ENCODE results near the gene GCKR. TPM values are rescaled to one million over a fixed set of nuclear protein-coding genes. Genes with fewer than 3 reads are reported as not detected.

The GCKR gene, protein sequence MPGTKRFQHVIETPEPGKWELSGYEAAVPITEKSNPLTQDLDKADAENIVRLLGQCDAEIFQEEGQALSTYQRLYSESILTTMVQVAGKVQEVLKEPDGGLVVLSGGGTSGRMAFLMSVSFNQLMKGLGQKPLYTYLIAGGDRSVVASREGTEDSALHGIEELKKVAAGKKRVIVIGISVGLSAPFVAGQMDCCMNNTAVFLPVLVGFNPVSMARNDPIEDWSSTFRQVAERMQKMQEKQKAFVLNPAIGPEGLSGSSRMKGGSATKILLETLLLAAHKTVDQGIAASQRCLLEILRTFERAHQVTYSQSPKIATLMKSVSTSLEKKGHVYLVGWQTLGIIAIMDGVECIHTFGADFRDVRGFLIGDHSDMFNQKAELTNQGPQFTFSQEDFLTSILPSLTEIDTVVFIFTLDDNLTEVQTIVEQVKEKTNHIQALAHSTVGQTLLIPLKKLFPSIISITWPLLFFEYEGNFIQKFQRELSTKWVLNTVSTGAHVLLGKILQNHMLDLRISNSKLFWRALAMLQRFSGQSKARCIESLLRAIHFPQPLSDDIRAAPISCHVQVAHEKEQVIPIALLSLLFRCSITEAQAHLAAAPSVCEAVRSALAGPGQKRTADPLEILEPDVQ
- 2.9 TPM for polyA plus RNA-seq
- long read RNA-seq, donor 1 = 0 reads
- long read RNA-seq, donor 2 = 0 reads
- long read RNA-seq, donor 3 = 0 reads
- long read RNA-seq, donor 4 = 0 reads
- long read RNA-seq, donor 5 = 0 reads
- long read RNA-seq, donor 6 = 0 reads
- long read RNA-seq, donor 7 = 0 reads
- long read RNA-seq, donor 8 = 0 reads
- long read RNA-seq, donor 9 = 0 reads
- long read RNA-seq, donor 10 = 0 reads
- long read RNA-seq, donor 11, partial matches to known transcripts = 0 of 1 reads
- long read RNA-seq, donor 11, other reads (novel, unspliced or antisense) = 0 of 1 reads

DNA sequence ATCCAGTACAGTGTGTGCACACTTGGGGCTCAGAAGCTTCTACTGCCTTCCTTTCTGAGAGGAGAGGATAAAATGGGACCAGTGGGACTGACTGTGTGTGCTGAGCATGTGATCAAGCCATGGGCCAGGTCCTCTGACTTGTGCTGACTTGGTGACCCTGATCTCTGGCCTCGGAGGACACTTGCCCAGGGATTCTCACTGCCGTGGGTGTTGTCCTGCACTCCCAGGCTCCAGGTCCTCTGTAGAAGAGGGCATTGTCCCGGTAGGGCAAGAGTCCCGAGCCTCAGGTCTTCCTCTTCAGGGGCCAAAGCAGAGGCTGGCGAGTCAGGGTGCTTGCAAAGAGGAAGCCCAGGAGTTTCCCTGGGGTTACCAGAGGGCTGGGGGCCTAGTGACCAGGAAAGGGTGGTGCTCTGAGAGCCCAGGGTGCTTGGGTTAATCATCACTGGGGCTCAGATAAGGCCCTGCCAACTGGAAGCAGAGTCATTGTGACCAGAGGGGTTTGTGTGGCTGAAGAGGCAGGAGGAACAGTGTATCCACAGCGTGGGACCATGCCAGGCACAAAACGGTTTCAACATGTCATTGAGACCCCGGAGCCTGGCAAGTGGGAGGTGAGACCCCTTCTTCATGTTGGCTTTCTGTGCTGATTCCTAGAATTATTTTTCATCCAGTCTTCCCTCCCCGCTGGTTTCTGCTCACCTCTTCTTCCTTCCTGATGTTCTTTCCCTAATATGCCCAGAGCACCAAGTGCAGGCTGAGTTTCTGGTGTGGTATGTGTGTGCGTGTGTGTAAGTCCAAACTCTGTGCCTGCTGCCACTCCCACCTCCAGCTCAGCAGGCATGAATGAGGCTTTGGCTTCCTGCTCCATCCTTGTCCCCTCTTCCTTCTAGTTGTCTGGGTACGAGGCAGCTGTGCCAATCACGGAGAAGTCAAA, at the start of gene GCKR:
Gene GCKR, plus strand, starts transcription at position 483 of the 931 bp plus-strand sequence. Its CDS starts 66 bp downstream, at position 549.
- peak; percentile 53 to 77 for DNase-seq
- H3K4me3 ChIP-seq (ENCODE audit: low read length) = no peak within 1 kb of the TSS
- H3K27me3 ChIP-seq (ENCODE audit: control insufficient read depth, insufficient read depth, low read length) = peaks cover 41% of the 10 kb centered on the region
- no peaks in the 10 kb centered on the region for H3K9me3 ChIP-seq (ENCODE audit: control insufficient read depth, low read depth, low read length)
- WGBS (ENCODE audit: insufficient coverage, low lambda C conversion rate) = no CpG with 5 or more reads among the region's 12 CpGs
- H3K27ac ChIP-seq (ENCODE audit: low read length) = peak within 1 kb of the TSS; percentile 16
- peaks cover 12% of the 10 kb centered on the region for H3K4me1 ChIP-seq (ENCODE audit: control insufficient read depth, insufficient read depth, low read length)
- H3K36me3 ChIP-seq (ENCODE audit: control insufficient read depth, insufficient read depth, low read length) = no peaks in the 10 kb centered on the region

DNA sequence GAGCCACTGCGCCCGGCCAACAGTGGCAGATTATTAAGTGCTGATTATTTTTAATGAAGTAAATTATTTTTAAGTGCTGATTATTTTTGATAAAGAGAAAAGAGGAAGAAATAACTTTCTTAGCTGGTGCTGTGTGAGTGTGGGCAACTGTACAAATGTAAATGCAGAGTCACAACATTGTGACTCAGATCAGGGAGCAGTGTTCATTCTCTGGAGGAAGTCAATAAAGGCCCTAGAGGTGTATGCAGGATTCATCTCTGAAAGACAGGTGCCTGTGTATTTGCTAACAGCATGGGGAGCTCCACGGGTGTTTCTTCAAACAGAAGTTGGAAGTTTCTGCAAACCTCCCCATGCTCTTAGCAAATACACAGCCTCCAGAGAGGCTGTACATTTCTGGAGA, 48.3 kb upstream of the GCKR start:
- no CpG with 5 or more reads among the region's 3 CpGs for WGBS (ENCODE audit: insufficient coverage, low lambda C conversion rate)

DNA sequence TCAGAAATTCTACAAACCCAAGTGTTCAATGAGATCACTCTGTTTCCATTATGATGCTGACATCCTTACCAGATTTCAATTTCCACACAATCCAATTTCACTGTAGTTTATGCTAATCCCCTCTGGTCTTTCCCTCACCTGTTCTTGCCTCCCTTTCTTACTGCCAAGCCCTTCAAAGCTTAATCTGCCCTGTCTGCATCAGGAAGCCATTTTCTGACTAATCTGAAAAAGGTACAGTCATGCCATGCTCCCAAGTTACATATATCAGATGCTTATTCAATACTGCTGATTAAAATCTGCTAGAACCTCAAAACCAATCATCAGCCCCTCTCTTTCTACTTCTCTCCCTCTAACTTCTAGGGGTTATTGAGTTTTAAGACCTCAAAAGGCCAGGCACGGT, 45.5 kb upstream of the GCKR start:
- H3K27ac ChIP-seq (ENCODE audit: low read length) = no peak overlapping the region
- no peaks in the 10 kb centered on the region for H3K9me3 ChIP-seq (ENCODE audit: control insufficient read depth, low read depth, low read length)
- DNase-seq = no peak
- H3K27me3 ChIP-seq (ENCODE audit: control insufficient read depth, insufficient read depth, low read length) = no peaks in the 10 kb centered on the region
- no peak overlapping the region for H3K4me3 ChIP-seq (ENCODE audit: low read length)
- peaks cover 52% of the 10 kb centered on the region for H3K36me3 ChIP-seq (ENCODE audit: control insufficient read depth, insufficient read depth, low read length)
- no CpG with 5 or more reads among the region's 1 CpG for WGBS (ENCODE audit: insufficient coverage, low lambda C conversion rate)
- H3K4me1 ChIP-seq (ENCODE audit: control insufficient read depth, insufficient read depth, low read length) = peaks cover 3% of the 10 kb centered on the region

More for the DNA sequence above, 48.3 kb upstream of the GCKR start:
- H3K9me3 ChIP-seq (ENCODE audit: control insufficient read depth, low read depth, low read length) = no peaks in the 10 kb centered on the region
- no peaks in the 10 kb centered on the region for H3K27me3 ChIP-seq (ENCODE audit: control insufficient read depth, insufficient read depth, low read length)
- H3K4me3 ChIP-seq (ENCODE audit: low read length) = no peak overlapping the region
- H3K36me3 ChIP-seq (ENCODE audit: control insufficient read depth, insufficient read depth, low read length) = peaks cover 39% of the 10 kb centered on the region
- peaks cover 12% of the 10 kb centered on the region for H3K4me1 ChIP-seq (ENCODE audit: control insufficient read depth, insufficient read depth, low read length)
- DNase-seq = no peak
- H3K27ac ChIP-seq (ENCODE audit: low read length) = no peak overlapping the region

DNA sequence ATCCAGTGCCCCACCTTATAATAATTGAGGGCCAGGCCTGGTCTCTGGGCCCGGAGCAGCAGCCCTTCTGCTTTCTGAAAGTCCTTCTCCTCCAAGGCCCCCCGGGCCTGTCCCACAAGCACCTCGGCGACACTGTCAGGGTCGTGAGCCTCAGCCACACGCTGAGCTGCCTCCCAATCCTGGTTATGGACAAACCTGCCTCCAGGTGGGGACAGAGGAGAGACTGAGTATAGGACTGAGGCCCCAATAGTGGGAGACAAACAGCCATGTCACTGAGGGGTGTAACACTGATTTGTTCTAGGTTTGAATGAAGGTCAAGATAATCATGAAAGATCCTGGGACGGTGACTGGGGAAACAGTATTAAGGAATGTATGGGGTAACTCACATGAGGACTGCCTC, 42.7 kb upstream of the GCKR start:
- DNase-seq = no peak
- no peak overlapping the region for H3K27ac ChIP-seq (ENCODE audit: low read length)
- no peak overlapping the region for H3K4me3 ChIP-seq (ENCODE audit: low read length)
- no peaks in the 10 kb centered on the region for H3K27me3 ChIP-seq (ENCODE audit: control insufficient read depth, insufficient read depth, low read length)
- peaks cover 59% of the 10 kb centered on the region for H3K36me3 ChIP-seq (ENCODE audit: control insufficient read depth, insufficient read depth, low read length)
- WGBS (ENCODE audit: insufficient coverage, low lambda C conversion rate) = no CpG with 5 or more reads among the region's 7 CpGs
- no peaks in the 10 kb centered on the region for H3K9me3 ChIP-seq (ENCODE audit: control insufficient read depth, low read depth, low read length)
- H3K4me1 ChIP-seq (ENCODE audit: control insufficient read depth, insufficient read depth, low read length) = no peaks in the 10 kb centered on the region

DNA sequence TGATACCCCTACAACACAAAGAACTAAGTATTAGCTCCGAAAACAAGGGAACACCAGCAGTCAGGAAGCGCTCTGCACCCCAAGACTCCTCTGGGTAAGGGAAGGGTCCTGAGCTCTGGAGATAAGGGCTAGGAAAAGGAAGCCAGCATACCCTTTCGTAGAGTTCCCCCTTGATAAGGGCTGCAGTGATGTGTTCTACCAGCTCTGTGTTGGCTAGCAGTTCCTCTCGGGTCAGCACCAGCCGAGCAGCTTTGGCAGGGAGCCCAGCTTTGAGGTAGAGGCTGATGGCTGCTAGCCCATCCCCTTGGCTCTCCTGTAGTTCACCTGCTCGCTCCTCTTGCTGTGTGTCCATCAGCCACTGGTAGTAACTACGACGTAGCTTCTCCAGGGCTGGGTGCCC, 35.5 kb upstream of the GCKR start:
- WGBS (ENCODE audit: insufficient coverage, low lambda C conversion rate) = no CpG with 5 or more reads among the region's 8 CpGs
- no peak for DNase-seq
- Histone ChIP-seq H3K9me3 (ENCODE audit: control insufficient read depth, low read depth, low read length) (no peaks in the 10 kb centered on the region), H3K27ac (ENCODE audit: low read length) (no peak overlapping the region), H3K4me1 (ENCODE audit: control insufficient read depth, insufficient read depth, low read length) (no peaks in the 10 kb centered on the region), H3K36me3 (ENCODE audit: control insufficient read depth, insufficient read depth, low read length) (peaks cover 34% of the 10 kb centered on the region), H3K27me3 (ENCODE audit: control insufficient read depth, insufficient read depth, low read length) (no peaks in the 10 kb centered on the region), H3K4me3 (ENCODE audit: low read length) (no peak overlapping the region)

DNA sequence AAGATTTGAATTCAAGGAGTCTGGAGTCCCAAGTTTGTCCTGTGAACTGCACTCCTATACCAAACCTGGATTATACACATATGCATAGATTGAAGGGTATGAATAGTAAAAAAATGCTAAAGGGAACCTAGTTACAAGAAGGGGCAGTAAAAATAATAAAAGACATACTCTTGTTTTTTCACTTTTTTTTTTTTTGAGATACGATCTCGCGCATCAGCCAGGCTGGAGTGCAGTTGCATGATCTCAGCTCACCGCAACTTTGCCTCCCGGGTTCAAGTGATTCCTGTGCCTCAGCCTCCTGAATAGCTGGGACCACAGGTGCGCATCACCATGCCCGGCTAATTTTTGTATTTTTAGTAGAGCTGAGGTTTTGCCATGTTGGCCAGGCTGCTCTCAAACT, 32.2 kb upstream of the GCKR start:
- no peak for DNase-seq
- 100% methylated on average over 3 of the region's 7 CpGs for WGBS (ENCODE audit: insufficient coverage, low lambda C conversion rate)
- peaks cover 11% of the 10 kb centered on the region for H3K36me3 ChIP-seq (ENCODE audit: control insufficient read depth, insufficient read depth, low read length)
- H3K4me3 ChIP-seq (ENCODE audit: low read length) = no peak overlapping the region
- no peaks in the 10 kb centered on the region for H3K27me3 ChIP-seq (ENCODE audit: control insufficient read depth, insufficient read depth, low read length)
- H3K27ac ChIP-seq (ENCODE audit: low read length) = no peak overlapping the region
- no peaks in the 10 kb centered on the region for H3K9me3 ChIP-seq (ENCODE audit: control insufficient read depth, low read depth, low read length)
- H3K4me1 ChIP-seq (ENCODE audit: control insufficient read depth, insufficient read depth, low read length) = no peaks in the 10 kb centered on the region

DNA sequence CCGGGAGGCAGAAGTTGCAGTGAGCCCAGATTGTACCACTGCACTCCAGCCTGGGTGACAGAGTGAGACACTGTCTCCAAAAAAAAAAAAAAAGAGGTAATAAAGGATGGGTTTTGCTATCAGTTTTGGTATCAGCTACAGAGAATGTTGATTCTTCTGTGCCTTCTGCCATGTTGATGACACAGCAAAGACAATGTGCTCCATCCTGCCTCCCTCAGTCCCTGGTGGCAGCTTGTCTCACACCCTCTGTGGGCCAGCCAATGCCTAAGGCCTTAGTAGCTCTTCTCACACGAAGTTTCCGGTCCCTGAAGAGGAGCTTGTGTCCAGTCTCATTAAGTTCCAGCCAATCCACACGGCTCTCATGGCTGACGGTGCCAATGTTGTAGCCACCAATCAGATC, 24.7 kb upstream of the GCKR start:
- H3K27me3 ChIP-seq (ENCODE audit: control insufficient read depth, insufficient read depth, low read length) = no peaks in the 10 kb centered on the region
- no peak overlapping the region for H3K27ac ChIP-seq (ENCODE audit: low read length)
- DNase-seq = no peak
- peaks cover 18% of the 10 kb centered on the region for H3K36me3 ChIP-seq (ENCODE audit: control insufficient read depth, insufficient read depth, low read length)
- no peak overlapping the region for H3K4me3 ChIP-seq (ENCODE audit: low read length)
- H3K9me3 ChIP-seq (ENCODE audit: control insufficient read depth, low read depth, low read length) = no peaks in the 10 kb centered on the region
- no peaks in the 10 kb centered on the region for H3K4me1 ChIP-seq (ENCODE audit: control insufficient read depth, insufficient read depth, low read length)
- 90% methylated on average over 2 of the region's 5 CpGs for WGBS (ENCODE audit: insufficient coverage, low lambda C conversion rate)

DNA sequence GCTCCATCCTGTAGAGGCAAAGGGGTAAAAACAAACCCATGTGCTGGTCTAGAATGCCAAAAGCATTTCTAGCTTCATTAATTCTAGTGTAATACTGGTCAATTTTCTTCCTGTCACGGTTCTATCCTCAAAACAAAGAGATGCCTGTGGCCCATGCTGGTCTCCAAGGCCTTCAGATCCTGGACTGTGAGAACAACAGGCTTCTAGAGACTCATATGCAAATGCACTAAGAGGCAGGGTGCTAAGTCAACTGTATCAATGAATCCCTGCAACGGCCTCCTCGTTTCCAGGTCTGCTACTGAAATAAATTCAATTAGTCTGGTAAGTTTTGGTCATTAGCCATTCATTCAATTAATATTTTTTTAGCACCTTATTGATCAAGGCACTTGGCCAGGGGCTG, 11.1 kb upstream of the GCKR start:
- no peak overlapping the region for H3K4me3 ChIP-seq (ENCODE audit: low read length)
- H3K36me3 ChIP-seq (ENCODE audit: control insufficient read depth, insufficient read depth, low read length) = peaks cover 20% of the 10 kb centered on the region
- H3K4me1 ChIP-seq (ENCODE audit: control insufficient read depth, insufficient read depth, low read length) = peaks cover 11% of the 10 kb centered on the region
- H3K27ac ChIP-seq (ENCODE audit: low read length) = no peak overlapping the region
- DNase-seq = no peak
- no peaks in the 10 kb centered on the region for H3K27me3 ChIP-seq (ENCODE audit: control insufficient read depth, insufficient read depth, low read length)
- WGBS (ENCODE audit: insufficient coverage, low lambda C conversion rate) = no CpG with 5 or more reads among the region's 3 CpGs
- H3K9me3 ChIP-seq (ENCODE audit: control insufficient read depth, low read depth, low read length) = no peaks in the 10 kb centered on the region

DNA sequence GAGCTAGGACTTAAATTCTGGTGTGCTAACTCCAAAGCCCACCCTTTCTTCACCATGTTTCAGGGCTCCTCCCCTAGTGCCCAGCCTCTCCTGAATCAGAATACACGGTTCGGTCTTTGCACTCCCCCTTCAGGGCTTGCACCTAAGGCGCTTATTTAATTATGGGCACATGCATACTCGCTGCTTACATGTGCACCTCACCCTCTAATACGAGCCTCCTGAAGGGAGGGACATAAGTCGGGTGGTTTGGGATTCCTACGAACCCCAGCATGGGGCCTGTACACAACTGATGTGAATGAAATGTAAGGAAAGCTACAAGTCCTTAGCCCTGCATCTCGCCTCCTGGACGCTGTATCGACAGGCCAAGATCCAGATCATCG, 7.5 kb upstream of the GCKR start:
- no peak for DNase-seq
- H3K4me3 ChIP-seq (ENCODE audit: low read length) = peak overlapping the region; percentile 57
- no peaks in the 10 kb centered on the region for H3K9me3 ChIP-seq (ENCODE audit: control insufficient read depth, low read depth, low read length)
- peaks cover 8% of the 10 kb centered on the region for H3K27me3 ChIP-seq (ENCODE audit: control insufficient read depth, insufficient read depth, low read length)
- H3K4me1 ChIP-seq (ENCODE audit: control insufficient read depth, insufficient read depth, low read length) = peaks cover 11% of the 10 kb centered on the region
- peaks cover under 1% of the 10 kb centered on the region for H3K36me3 ChIP-seq (ENCODE audit: control insufficient read depth, insufficient read depth, low read length)
- peak overlapping the region; percentile 44 for H3K27ac ChIP-seq (ENCODE audit: low read length)
- WGBS (ENCODE audit: insufficient coverage, low lambda C conversion rate) = no CpG with 5 or more reads among the region's 11 CpGs
